ENCODE measurements around the gene MYCT1.

Gene MYCT1

GRCh38 chr6:152746172-152746553, 48.5 kb downstream of the MYCT1 start:
- no peak for DNase-seq (ENCODE audit: low spot score)
- H3K4me3 Mint-ChIP-seq = no peak overlapping the region
- no peaks in the 10 kb centered on the region for H3K4me1 Mint-ChIP-seq (ENCODE audit: low read depth)
- no peaks in the 10 kb centered on the region for H3K36me3 Mint-ChIP-seq (ENCODE audit: low read depth)
- H3K27me3 Mint-ChIP-seq (ENCODE audit: low read depth) = no peaks in the 10 kb centered on the region
- H3K27ac Mint-ChIP-seq = no peak overlapping the region
- H3K9me3 Mint-ChIP-seq = no peaks in the 10 kb centered on the region

GRCh38 chr6:152748843-152749242, 51.1 kb downstream of the MYCT1 start:
- H3K27me3 Mint-ChIP-seq (ENCODE audit: low read depth) = no peaks in the 10 kb centered on the region
- H3K4me1 Mint-ChIP-seq (ENCODE audit: low read depth) = no peaks in the 10 kb centered on the region
- no peaks in the 10 kb centered on the region for H3K36me3 Mint-ChIP-seq (ENCODE audit: low read depth)
- no peaks in the 10 kb centered on the region for H3K9me3 Mint-ChIP-seq
- no peak for DNase-seq (ENCODE audit: low spot score)
- H3K4me3 Mint-ChIP-seq = no peak overlapping the region
- H3K27ac Mint-ChIP-seq = no peak overlapping the region

GRCh38 chr6:152749336-152749735, 51.6 kb downstream of the MYCT1 start:
- Mint-ChIP-seq H3K27me3 (ENCODE audit: low read depth) (no peaks in the 10 kb centered on the region), H3K27ac (no peak overlapping the region), H3K4me3 (no peak overlapping the region), H3K36me3 (ENCODE audit: low read depth) (no peaks in the 10 kb centered on the region), H3K9me3 (no peaks in the 10 kb centered on the region), H3K4me1 (ENCODE audit: low read depth) (no peaks in the 10 kb centered on the region)
- no peak for DNase-seq (ENCODE audit: low spot score)

GRCh38 chr6:152750694-152751093, 53.0 kb downstream of the MYCT1 start, which contains the start of gene VIP:
VIP (plus strand) TSS chr6:152750797; CDS start chr6:152752178, 1,381 bp downstream.
- Mint-ChIP-seq H3K9me3 (no peaks in the 10 kb centered on the region), H3K27ac (no peak within 1 kb of the TSS), H3K36me3 (ENCODE audit: low read depth) (no peaks in the 10 kb centered on the region), H3K4me3 (no peak within 1 kb of the TSS), H3K27me3 (ENCODE audit: low read depth) (no peaks in the 10 kb centered on the region), H3K4me1 (ENCODE audit: low read depth) (no peaks in the 10 kb centered on the region)
- DNase-seq (ENCODE audit: low spot score) = no peak

- DNase-seq (ENCODE audit: low spot score) = no peak
- no peaks in the 10 kb centered on the region for H3K4me1 Mint-ChIP-seq (ENCODE audit: low read depth)
- no peaks in the 10 kb centered on the region for H3K36me3 Mint-ChIP-seq (ENCODE audit: low read depth)
- H3K27me3 Mint-ChIP-seq (ENCODE audit: low read depth) = no peaks in the 10 kb centered on the region
- H3K9me3 Mint-ChIP-seq = no peaks in the 10 kb centered on the region
- H3K4me3 Mint-ChIP-seq = no peak overlapping the region
- H3K27ac Mint-ChIP-seq = no peak overlapping the region
These were observed 67.6 kb downstream of the MYCT1 start for GRCh38 chr6:152765331-152765730.

GRCh38 chr6:152769159-152769558, 71.5 kb downstream of the MYCT1 start:
- Mint-ChIP-seq H3K4me1 (ENCODE audit: low read depth) (no peaks in the 10 kb centered on the region), H3K27ac (no peak overlapping the region), H3K4me3 (no peak overlapping the region), H3K36me3 (ENCODE audit: low read depth) (no peaks in the 10 kb centered on the region), H3K27me3 (ENCODE audit: low read depth) (no peaks in the 10 kb centered on the region), H3K9me3 (no peaks in the 10 kb centered on the region)
- no peak for DNase-seq (ENCODE audit: low spot score)

- H3K4me3 Mint-ChIP-seq = no peak overlapping the region
- no peak for DNase-seq (ENCODE audit: low spot score)
- H3K27ac Mint-ChIP-seq = no peak overlapping the region
- H3K36me3 Mint-ChIP-seq (ENCODE audit: low read depth) = no peaks in the 10 kb centered on the region
- no peaks in the 10 kb centered on the region for H3K9me3 Mint-ChIP-seq
- H3K27me3 Mint-ChIP-seq (ENCODE audit: low read depth) = no peaks in the 10 kb centered on the region
- no peaks in the 10 kb centered on the region for H3K4me1 Mint-ChIP-seq (ENCODE audit: low read depth)
These were observed 72.3 kb downstream of the MYCT1 start for GRCh38 chr6:152769993-152770392.

- Mint-ChIP-seq H3K9me3 (no peaks in the 10 kb centered on the region), H3K36me3 (ENCODE audit: low read depth) (no peaks in the 10 kb centered on the region), H3K4me3 (no peak overlapping the region), H3K27me3 (ENCODE audit: low read depth) (no peaks in the 10 kb centered on the region), H3K4me1 (ENCODE audit: low read depth) (no peaks in the 10 kb centered on the region), H3K27ac (no peak overlapping the region)
- no peak for DNase-seq (ENCODE audit: low spot score)
These were observed 73.5 kb downstream of the MYCT1 start for GRCh38 chr6:152771061-152771687.

Measured in T-helper 2 cell treated with Interferon-gamma antibody and Interleukin-4, amounts not matched to agents 5 μg/mL and 100 μg/mL, for 36 hours (primary cell).